GM12874 (cell line): ENCODE measurements around the gene PLEKHH1.

Source experiments
- TF ChIP-seq, protein P1 (sequence below): IDR thresholded peaks from 2 replicates; pipeline ENCODE4 v1.5.1; 2011; ENCODE audit warnings: low read depth, mild to moderate bottlenecking, control low read depth, low read length, moderate library complexity; ENCODE audit not compliant: insufficient read depth

The PLEKHH1 gene

DNA sequence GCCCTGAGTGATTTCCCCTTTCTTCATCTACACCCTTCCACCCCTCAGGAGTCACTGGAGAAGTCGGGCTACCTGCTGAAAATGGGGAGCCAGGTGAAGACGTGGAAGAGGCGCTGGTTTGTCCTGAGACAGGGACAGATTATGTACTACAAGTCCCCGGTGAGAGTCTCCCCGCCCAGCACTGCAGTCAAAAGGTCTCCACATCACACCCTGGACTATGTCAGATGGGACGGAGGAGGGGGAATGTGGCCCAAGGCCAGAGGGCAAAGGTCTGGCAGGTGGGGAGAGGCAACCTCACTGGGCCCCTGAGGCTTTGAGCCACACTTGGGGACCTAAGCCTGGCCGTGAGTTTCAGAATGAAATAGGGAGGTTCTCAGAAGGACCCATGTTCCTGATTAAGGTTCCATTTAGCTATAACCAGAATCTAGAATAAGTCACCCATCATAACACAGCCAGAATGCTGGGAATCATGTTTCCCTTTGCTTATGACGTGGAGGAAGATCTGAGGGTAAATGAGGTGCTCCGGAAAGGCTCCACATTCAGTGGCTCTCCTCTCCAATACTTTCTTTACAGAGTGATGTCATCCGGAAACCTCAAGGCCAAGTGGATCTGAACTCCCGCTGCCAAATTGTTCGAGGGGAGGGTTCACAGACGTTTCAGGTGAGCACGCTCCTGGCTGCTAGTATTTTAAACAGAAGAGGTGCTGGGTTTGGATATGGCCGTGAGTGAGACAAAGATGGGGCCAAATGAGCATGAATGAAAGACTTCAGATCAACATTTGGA lies 40.3 kb downstream of the PLEKHH1 start:
- TF ChIP-seq, protein P1, sequence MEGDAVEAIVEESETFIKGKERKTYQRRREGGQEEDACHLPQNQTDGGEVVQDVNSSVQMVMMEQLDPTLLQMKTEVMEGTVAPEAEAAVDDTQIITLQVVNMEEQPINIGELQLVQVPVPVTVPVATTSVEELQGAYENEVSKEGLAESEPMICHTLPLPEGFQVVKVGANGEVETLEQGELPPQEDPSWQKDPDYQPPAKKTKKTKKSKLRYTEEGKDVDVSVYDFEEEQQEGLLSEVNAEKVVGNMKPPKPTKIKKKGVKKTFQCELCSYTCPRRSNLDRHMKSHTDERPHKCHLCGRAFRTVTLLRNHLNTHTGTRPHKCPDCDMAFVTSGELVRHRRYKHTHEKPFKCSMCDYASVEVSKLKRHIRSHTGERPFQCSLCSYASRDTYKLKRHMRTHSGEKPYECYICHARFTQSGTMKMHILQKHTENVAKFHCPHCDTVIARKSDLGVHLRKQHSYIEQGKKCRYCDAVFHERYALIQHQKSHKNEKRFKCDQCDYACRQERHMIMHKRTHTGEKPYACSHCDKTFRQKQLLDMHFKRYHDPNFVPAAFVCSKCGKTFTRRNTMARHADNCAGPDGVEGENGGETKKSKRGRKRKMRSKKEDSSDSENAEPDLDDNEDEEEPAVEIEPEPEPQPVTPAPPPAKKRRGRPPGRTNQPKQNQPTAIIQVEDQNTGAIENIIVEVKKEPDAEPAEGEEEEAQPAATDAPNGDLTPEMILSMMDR = no peak

- TF ChIP-seq, protein P1 = no peak
Measured at GRCh38 chr14:67574156-67574555, 41.1 kb downstream of the PLEKHH1 start.

DNA sequence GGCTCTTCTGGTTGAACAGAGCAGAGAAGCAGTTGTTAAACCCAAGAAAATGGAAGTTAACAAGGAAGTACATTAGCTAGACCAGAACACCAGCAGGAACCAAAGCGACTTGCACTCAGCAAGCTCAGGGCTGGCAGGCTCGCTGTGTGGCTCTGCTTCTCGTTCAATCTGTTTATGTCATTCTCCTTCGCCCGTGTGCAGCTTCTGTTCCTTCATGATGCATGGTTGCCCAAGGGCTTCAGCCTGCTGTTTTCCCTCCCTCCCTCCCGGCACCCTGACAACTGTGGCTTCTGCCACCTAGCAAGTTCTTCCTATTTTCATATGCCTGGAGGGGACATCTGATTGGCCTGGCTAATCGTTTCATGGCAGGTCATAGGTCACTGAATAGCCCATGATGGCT lies 41.7 kb downstream of the PLEKHH1 start:
- TF ChIP-seq, protein P1 = no peak

DNA sequence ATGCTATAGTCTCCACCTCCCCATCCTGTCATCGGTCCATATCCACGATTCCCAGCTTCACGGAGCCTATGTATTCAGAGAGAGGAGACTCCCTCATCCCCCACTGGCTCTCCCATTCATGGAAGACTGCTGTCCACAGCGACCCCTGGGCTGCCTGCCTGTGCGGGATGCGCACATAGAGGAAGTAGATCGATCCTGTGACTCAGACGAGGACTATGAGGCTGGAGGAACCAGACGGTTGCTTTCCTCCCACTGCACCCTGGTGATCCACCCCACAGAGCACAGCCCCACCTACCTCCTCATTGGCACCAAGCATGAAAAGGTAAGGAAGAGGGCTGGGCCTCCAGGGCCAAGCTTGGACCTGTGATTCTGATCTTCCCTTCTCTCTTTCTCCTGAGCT lies 42.6 kb downstream of the PLEKHH1 start:
- TF ChIP-seq, protein P1 = no peak

GRCh38 chr14:67576216-67576955 lies 43.3 kb downstream of the PLEKHH1 start:
- TF ChIP-seq, protein P1 = no peak

DNA sequence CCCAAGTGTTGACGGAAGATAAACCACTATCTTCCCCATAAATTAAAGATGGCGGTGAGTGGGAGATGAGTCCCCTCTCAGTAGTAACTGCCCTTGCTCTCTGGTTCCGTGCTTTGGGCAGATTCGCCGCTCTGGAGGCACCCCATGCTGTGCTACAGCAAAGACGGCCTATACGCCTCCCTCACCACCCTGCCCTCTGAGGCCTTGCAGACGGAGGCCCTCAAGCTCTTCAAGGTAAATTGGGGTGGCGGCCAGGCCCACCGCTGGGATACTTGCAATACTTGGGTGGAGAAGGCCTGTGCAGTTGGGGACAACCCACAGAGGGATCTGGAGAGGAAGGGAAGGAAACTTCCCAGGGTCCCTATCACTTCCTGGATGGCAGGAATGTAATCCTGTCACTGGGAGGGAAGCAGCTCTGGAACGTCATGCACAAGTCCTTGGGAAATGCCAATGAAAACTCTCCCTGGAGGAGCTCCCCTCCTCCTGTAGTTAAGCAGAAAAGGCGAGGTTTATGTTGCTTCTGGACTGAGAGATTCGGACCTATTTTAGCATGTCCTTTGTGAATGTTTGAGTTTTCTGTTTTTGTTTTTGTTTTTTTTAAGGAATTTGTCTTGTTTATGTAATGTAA lies 44.2 kb downstream of the PLEKHH1 start:
- TF ChIP-seq, protein P1 = no peak
